ENCODE measurements around the gene ZDHHC24.
"Not testable (repeated sequence)": the region's sequence is repeated elsewhere in the genome, so short reads cannot be mapped to it uniquely, and the experiment has no call there.

The ZDHHC24 gene

GRCh38 chr11:66544952-66545351 is 896 bp downstream of the ZDHHC24 start:
- not testable (repeated sequence) for DNase-seq (ENCODE audit: low read depth in 2 of 2)

GRCh38 chr11:66543263-66544107 is 2.4 kb downstream of the ZDHHC24 start:
- DNase-seq (ENCODE audit: low read depth in 2 of 2) = peak; percentile 31 to 41

GRCh38 chr11:66542362-66542761 is 3.5 kb downstream of the ZDHHC24 start:
- DNase-seq (ENCODE audit: low read depth in 2 of 2) = no peak

GRCh38 chr11:66541892-66542291 is 4.0 kb downstream of the ZDHHC24 start:
- DNase-seq (ENCODE audit: low read depth in 2 of 2) = no peak

- not testable (repeated sequence) for DNase-seq (ENCODE audit: low read depth in 2 of 2)
Measured at GRCh38 chr11:66540598-66540997, 5.2 kb downstream of the ZDHHC24 start.

GRCh38 chr11:66539870-66540213 is 6.0 kb downstream of the ZDHHC24 start:
- no peak for DNase-seq (ENCODE audit: low read depth in 2 of 2)

GRCh38 chr11:66539170-66539869 is 6.5 kb downstream of the ZDHHC24 start:
- DNase-seq (ENCODE audit: low read depth in 2 of 2) = no peak

- DNase-seq (ENCODE audit: low read depth in 2 of 2) = no peak
Measured at GRCh38 chr11:66532784-66533183, 13.1 kb downstream of the ZDHHC24 start.

- DNase-seq (ENCODE audit: low read depth in 2 of 2) = no peak
Measured at GRCh38 chr11:66531841-66532240, 14.0 kb downstream of the ZDHHC24 start.

GRCh38 chr11:66530927-66531709 is 14.7 kb downstream of the ZDHHC24 start:
- no peak for DNase-seq (ENCODE audit: low read depth in 2 of 2)

GRCh38 chr11:66529655-66530054 is 16.2 kb downstream of the ZDHHC24 start:
- no peak for DNase-seq (ENCODE audit: low read depth in 2 of 2)

GRCh38 chr11:66529069-66529468 is 16.8 kb downstream of the ZDHHC24 start:
- DNase-seq (ENCODE audit: low read depth in 2 of 2) = no peak

GRCh38 chr11:66524304-66525040 is 21.4 kb downstream of the ZDHHC24 start:
- DNase-seq (ENCODE audit: low read depth in 2 of 2) = no peak

GRCh38 chr11:66523611-66524010 is 22.2 kb downstream of the ZDHHC24 start:
- no peak for DNase-seq (ENCODE audit: low read depth in 2 of 2)

- no peak for DNase-seq (ENCODE audit: low read depth in 2 of 2)
Measured at GRCh38 chr11:66510990-66511339, 34.9 kb downstream of the ZDHHC24 start.

- peak; percentile 66 to 70 for DNase-seq (ENCODE audit: low read depth in 2 of 2)
Measured at GRCh38 chr11:66510271-66510989, 35.4 kb downstream of the ZDHHC24 start, which contains the start of gene BBS1. TSS of gene BBS1 (plus strand) at chr11:66510635. CDS start at chr11:66510660, 25 bp downstream.

- DNase-seq (ENCODE audit: low read depth in 2 of 2) = no peak
Measured at GRCh38 chr11:66509131-66509561, 36.7 kb downstream of the ZDHHC24 start.

- no peak for DNase-seq (ENCODE audit: low read depth in 2 of 2)
Measured at GRCh38 chr11:66505276-66505816, 40.5 kb downstream of the ZDHHC24 start.

- DNase-seq (ENCODE audit: low read depth in 2 of 2) = no peak
Measured at GRCh38 chr11:66498506-66498905, 47.3 kb downstream of the ZDHHC24 start.

- no peak for DNase-seq (ENCODE audit: low read depth in 2 of 2)
Measured at GRCh38 chr11:66497206-66497605, 48.6 kb downstream of the ZDHHC24 start.

Data from stimulated activated CD8-positive, alpha-beta memory T cell treated with anti-CD3 and anti-CD28 coated beads, Interleukin-7, amount 100 ng/mL, for 1 hour (primary cell).